ENCODE data around the gene KCMF1. TPM values are rescaled to one million over a fixed set of nuclear protein-coding genes. Genes with fewer than 3 reads are reported as not detected.

KCMF1 gene
- polyA plus RNA-seq, 1 of the 3 experiments (the other 2 are of a cell fraction), result 37.0 TPM

DNA sequence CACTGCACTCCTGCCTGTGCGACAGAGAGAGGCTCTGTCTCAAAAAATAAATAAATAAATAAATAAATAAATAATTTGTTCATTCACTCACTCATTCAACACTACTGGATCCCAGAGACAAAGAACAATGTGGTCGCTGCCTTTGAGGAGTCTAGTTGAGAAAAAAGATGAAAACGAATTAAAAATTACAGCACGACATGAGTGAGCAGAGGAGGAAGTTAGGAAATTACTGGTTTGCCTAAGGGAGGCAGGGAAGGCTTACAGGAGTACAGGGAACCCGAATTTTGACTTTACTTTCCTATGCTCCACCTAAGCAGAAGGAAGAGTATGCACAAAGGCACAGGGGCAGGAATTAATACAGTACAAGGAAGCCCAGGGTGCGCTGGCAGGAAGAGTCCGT is 4.2 kb upstream of the KCMF1 start (continued):
- TF ChIP-seq, protein P1, sequence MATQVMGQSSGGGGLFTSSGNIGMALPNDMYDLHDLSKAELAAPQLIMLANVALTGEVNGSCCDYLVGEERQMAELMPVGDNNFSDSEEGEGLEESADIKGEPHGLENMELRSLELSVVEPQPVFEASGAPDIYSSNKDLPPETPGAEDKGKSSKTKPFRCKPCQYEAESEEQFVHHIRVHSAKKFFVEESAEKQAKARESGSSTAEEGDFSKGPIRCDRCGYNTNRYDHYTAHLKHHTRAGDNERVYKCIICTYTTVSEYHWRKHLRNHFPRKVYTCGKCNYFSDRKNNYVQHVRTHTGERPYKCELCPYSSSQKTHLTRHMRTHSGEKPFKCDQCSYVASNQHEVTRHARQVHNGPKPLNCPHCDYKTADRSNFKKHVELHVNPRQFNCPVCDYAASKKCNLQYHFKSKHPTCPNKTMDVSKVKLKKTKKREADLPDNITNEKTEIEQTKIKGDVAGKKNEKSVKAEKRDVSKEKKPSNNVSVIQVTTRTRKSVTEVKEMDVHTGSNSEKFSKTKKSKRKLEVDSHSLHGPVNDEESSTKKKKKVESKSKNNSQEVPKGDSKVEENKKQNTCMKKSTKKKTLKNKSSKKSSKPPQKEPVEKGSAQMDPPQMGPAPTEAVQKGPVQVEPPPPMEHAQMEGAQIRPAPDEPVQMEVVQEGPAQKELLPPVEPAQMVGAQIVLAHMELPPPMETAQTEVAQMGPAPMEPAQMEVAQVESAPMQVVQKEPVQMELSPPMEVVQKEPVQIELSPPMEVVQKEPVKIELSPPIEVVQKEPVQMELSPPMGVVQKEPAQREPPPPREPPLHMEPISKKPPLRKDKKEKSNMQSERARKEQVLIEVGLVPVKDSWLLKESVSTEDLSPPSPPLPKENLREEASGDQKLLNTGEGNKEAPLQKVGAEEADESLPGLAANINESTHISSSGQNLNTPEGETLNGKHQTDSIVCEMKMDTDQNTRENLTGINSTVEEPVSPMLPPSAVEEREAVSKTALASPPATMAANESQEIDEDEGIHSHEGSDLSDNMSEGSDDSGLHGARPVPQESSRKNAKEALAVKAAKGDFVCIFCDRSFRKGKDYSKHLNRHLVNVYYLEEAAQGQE (IDR thresholded peaks at IDR 0.05; ENCODE audit: low read depth, low read length), result no peak
- TF ChIP-seq NRF1 (IDR thresholded peaks at IDR 0.05; ENCODE audit: low read depth, low read length) (no peak), CHD2 (IDR thresholded peaks at IDR 0.05; ENCODE audit: low read length, partially characterized antibody) (no peak)

DNA sequence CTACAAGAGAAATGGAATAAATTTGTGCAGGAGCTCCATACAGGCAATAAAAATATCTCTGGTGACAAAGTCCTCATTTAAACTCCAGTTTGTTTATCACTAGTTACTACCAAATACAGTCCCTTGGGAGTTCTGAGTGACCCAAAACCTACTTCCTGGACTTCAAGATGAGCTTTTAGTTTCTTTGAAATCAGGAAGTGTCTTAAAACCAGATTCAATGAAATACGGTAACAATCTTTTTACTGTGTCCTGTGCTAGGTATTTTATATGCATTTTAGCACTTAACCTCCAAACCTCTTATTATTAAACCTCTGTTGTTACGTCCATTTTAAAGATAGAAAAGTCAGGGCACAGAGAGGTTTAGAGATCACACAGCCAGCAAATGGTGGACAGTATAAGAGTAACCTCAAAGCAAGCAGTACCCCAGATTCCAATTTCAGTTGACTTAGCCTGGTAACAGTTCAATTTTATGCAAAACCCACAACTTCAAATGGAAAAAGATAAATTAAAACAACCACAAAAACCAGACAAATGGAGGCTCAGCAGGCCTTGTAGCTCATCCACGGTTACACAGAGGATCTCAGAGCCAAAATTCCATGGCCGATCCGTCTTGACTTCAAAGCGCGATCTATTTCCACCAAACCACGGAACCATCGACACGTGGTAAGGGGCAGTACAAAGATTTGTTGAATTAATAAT is 1.3 kb upstream of the KCMF1 start:
- Histone ChIP-seq H3K9me3 (no peaks in the 10 kb centered on the region), H2AFZ (ENCODE audit: low read depth) (no peak overlapping the region), H4K20me1 (ENCODE audit: insufficient read depth) (peaks cover 26% of the 10 kb centered on the region), H3K9ac (peak overlapping the region; percentile 90), H3K27me3 (ENCODE audit: insufficient read depth) (no peaks in the 10 kb centered on the region), H3F3A (replicated peaks; ENCODE audit: insufficient read depth) (peaks cover 39% of the 10 kb centered on the region), H3K4me2 (peak overlapping the region; percentile 84), H3K27ac (ENCODE audit: low read depth in 2 of 2, low read length in 1 of 2) (peak overlapping the region; percentile 88 to 93), H3K79me2 (ENCODE audit: insufficient read depth) (peaks cover 86% of the 10 kb centered on the region), H3K9me2 (no peaks in the 10 kb centered on the region), H3K4me1 (ENCODE audit: control insufficient read depth in 1 of 2, insufficient read depth in 2 of 2, low read depth in 1 of 2, low read length in 1 of 2) (peaks cover 10 to 12% of the 10 kb centered on the region in 2 experiments; a peak in 3 of 4 replicates), H3K36me3 (replicated peaks in 1 of 2; ENCODE audit: control insufficient read depth in 1 of 2, insufficient read depth in 2 of 2, low read length in 1 of 2) (peaks cover 0 to 29% of the 10 kb centered on the region in 2 experiments), H3K4me3 (ENCODE audit: low read depth in 2 of 2, low read length in 1 of 2) (peak overlapping the region; percentile 81 to 82)
- peak; percentile 33 for DNase-seq
- TF ChIP-seq RCOR1 (IDR thresholded peaks at IDR 0.05; ENCODE audit: low read length), result 0 out of 2 replicates have a peak, but pooled peaks have one; percentile 25
- no peak for TF ChIP-seq SMC3 (IDR thresholded peaks at IDR 0.05; ENCODE audit: low read depth, low read length)
- TF ChIP-seq YY1 (IDR thresholded peaks at IDR 0.05; ENCODE audit: low read depth), result peak; percentile 19; the same call in 1 of the 2 replicates
- no peak for TF ChIP-seq TAF1 (IDR thresholded peaks at IDR 0.05; ENCODE audit: borderline replicate concordance, low read depth, low read length)
- TF ChIP-seq, protein P2, sequence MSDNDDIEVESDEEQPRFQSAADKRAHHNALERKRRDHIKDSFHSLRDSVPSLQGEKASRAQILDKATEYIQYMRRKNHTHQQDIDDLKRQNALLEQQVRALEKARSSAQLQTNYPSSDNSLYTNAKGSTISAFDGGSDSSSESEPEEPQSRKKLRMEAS (IDR thresholded peaks at IDR 0.05; ENCODE audit: low read depth), result peak; percentile 71
- TF ChIP-seq, protein P3, sequence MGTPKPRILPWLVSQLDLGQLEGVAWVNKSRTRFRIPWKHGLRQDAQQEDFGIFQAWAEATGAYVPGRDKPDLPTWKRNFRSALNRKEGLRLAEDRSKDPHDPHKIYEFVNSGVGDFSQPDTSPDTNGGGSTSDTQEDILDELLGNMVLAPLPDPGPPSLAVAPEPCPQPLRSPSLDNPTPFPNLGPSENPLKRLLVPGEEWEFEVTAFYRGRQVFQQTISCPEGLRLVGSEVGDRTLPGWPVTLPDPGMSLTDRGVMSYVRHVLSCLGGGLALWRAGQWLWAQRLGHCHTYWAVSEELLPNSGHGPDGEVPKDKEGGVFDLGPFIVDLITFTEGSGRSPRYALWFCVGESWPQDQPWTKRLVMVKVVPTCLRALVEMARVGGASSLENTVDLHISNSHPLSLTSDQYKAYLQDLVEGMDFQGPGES (IDR thresholded peaks at IDR 0.05; ENCODE audit: low read depth, low read length), result no peak
- no peak for TF ChIP-seq RFX5 (IDR thresholded peaks at IDR 0.05; ENCODE audit: low read length)
- TF ChIP-seq, protein P4, sequence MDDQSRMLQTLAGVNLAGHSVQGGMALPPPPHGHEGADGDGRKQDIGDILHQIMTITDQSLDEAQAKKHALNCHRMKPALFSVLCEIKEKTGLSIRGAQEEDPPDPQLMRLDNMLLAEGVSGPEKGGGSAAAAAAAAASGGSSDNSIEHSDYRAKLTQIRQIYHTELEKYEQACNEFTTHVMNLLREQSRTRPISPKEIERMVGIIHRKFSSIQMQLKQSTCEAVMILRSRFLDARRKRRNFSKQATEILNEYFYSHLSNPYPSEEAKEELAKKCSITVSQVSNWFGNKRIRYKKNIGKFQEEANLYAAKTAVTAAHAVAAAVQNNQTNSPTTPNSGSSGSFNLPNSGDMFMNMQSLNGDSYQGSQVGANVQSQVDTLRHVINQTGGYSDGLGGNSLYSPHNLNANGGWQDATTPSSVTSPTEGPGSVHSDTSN (IDR thresholded peaks at IDR 0.05), result no peak
- no peak for TF ChIP-seq SIN3A (IDR thresholded peaks at IDR 0.05; ENCODE audit: borderline replicate concordance, low read depth, low read length)
- TF ChIP-seq CHD2 (IDR thresholded peaks at IDR 0.05; ENCODE audit: low read length, partially characterized antibody), result no peak
- no peak for TF ChIP-seq RAD21 (IDR thresholded peaks at IDR 0.05; ENCODE audit: low read length)
- peak; percentile 87; the same call in 1 of the 2 replicates for TF ChIP-seq MXI1 (IDR thresholded peaks at IDR 0.05; ENCODE audit: low read depth, low read length)
- no peak for TF ChIP-seq FOXJ3 (CRISPR knock-in tag; IDR thresholded peaks at IDR 0.05)
- WGBS (ENCODE audit: low lambda C conversion rate), result 2% methylated on average over 10 of the region's 10 CpGs
- CTCF ChIA-PET, result interaction anchor here (0.6 to 3.1 kb wide), 5 partner anchors 26 to 423 kb away, joined by 3 to 16 read pairs (median 3); no protein-coding TSS in a partner anchor
- POLR2A ChIA-PET, result interaction anchor here (0.6 to 2.1 kb wide), 2 partner anchors 11 to 64 kb away, joined by 3 to 8 read pairs; partner anchors contain the start of gene TMSB10
